ENCODE data around the gene MTMR4.
"Not testable (repeated sequence)": the region's sequence is repeated elsewhere in the genome, so short reads cannot be mapped to it uniquely, and the experiment has no call there.

MTMR4 gene

DNA sequence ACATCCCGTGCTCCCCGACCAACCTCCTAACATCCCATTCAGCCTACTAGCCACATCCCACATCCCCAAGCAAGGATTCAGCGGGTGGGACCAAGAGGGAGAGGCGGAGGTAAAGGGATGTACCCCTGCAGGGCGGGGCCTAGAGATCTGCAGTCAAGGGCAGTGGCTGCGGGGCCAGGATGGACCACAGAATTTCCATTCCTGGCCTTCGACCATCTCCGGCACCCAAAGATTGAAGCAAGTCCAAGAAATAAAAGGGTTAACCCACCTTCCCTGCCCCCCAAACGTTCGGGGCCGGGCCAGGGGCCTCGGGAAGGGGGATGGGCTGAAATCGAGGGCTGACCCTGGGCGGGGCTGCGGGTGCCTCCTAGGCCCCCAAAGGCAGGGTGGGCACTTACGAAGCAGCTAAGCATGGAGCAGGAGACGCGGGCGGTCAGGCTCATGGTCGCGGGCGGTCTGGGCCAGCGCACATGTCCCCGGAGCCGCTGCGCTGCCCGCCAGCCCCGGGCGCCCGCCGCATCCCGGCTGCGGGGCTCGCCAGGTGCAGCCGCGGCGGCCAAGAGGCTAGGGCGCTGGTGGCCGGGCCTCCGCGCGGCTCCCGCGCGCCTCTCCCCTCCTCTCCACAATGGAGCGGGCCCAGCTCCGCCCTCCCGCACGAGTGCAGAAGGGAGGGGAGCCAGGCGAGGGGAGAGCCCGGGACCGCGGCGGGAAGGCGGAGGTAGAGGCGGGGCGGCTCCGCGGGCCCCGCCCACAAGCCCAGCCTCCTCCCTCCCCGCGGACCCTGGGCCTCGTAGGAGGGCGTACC is at the start of gene MTMR4:
TSS of gene MTMR4 (minus strand) at position 674 of the 805 bp plus-strand sequence. CDS start at position 443, 231 bp downstream.
- DNase-seq (ENCODE audit: low read depth), result peak; percentile 34

GRCh38 chr17:58560511-58560910 is 46.1 kb upstream of the MTMR4 start:
- DNase-seq (ENCODE audit: low read depth), result no peak

DNA sequence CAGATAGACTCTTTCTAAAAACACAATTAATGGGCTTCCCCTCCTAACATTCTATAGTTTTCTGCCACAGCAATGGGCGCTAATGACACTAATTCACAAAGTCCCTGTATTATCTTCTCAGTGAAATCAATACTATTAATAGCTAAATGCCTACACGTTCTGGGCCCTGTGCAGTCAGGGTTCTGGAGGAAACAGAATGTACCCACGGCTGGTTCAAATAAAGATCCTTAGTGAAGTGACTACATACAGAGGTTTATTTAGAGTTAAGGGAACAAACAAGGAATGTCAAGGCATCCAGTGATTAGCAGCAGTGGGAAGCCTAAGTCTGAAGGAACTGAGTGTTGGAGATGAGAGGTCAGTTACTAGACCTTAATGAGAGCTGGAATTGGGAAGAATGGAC is 43.5 kb upstream of the MTMR4 start:
- no peak for DNase-seq (ENCODE audit: low read depth)

DNA sequence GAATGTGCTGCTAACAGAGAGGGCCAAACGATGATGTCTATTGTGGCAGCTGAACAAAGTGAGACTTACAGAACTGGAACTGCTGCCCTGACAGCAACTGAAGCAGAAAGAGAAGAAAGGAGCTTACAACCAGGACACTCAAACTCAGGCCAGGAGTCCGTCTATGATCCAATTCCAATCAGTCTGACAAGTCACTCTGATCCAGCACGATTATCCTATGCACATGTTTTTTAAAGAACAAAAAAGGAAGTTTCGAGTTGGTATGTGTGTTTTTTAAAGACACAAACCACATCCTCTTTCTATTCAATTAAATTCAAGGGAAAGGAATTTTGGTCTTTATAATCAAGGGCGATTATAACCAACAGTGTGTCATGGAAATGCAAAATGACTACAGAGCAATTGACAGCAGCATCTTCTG is 42.4 kb upstream of the MTMR4 start:
- DNase-seq (ENCODE audit: low read depth), result no peak

GRCh38 chr17:58555109-58555508 is 40.7 kb upstream of the MTMR4 start:
- DNase-seq (ENCODE audit: low read depth), result not testable (repeated sequence)

DNA sequence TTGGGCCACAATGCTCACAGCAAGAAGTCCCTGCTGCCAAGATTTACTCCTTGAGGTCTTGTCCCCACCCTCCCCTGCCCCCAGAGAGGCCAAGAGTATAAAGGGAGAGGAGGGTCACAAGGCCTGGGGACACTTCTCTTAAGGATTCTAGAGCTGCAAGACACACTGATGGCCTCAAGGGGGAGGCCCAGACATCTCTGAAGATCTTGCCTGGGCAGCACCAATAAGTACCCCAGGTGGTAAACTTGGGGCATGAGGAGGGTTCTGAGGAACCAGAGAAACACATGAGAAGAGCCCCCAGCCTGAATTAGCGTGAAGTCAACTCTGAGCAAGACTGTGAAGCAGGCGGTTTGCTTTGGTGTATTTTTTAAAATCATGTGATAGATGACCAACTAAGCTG is 26.8 kb upstream of the MTMR4 start:
- no peak for DNase-seq (ENCODE audit: low read depth)

GRCh38 chr17:58539698-58540097 is 25.3 kb upstream of the MTMR4 start:
- DNase-seq (ENCODE audit: low read depth), result no peak

GRCh38 chr17:58538811-58539409 is 24.5 kb upstream of the MTMR4 start:
- DNase-seq (ENCODE audit: low read depth), result no peak

GRCh38 chr17:58537266-58537665 is 22.8 kb upstream of the MTMR4 start:
- DNase-seq (ENCODE audit: low read depth), result no peak

GRCh38 chr17:58536542-58536941 is 22.1 kb upstream of the MTMR4 start:
- no peak for DNase-seq (ENCODE audit: low read depth)

GRCh38 chr17:58535431-58535830 is 21.0 kb upstream of the MTMR4 start:
- DNase-seq (ENCODE audit: low read depth), result no peak

DNA sequence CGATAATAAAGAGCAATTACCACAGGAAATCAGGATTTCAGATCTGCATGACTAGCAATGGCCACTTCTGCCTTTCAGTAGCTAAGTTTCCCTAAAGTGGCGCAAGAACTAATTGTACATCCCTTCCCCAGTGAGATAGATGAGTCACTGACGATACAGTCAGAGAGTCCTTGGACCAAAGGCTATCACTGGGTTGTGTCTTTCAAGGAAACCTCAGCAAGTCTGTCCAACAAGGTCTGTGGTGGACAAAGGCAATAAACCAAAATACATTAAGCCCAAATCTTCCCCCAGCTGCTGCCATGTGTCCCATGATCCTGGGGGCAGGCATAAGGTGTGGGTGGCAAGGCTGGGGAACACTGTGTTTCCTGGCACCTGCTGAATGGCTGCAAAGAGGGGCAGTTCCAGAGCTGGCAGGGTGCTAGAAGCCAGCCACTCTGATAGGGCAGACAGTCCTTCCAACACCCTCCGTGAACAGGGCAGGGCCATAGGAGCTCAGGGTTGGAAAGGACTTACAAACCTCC is 20.5 kb upstream of the MTMR4 start:
- DNase-seq (ENCODE audit: low read depth), result peak; percentile 69

GRCh38 chr17:58534331-58534730 is 19.9 kb upstream of the MTMR4 start:
- DNase-seq (ENCODE audit: low read depth), result no peak

DNA sequence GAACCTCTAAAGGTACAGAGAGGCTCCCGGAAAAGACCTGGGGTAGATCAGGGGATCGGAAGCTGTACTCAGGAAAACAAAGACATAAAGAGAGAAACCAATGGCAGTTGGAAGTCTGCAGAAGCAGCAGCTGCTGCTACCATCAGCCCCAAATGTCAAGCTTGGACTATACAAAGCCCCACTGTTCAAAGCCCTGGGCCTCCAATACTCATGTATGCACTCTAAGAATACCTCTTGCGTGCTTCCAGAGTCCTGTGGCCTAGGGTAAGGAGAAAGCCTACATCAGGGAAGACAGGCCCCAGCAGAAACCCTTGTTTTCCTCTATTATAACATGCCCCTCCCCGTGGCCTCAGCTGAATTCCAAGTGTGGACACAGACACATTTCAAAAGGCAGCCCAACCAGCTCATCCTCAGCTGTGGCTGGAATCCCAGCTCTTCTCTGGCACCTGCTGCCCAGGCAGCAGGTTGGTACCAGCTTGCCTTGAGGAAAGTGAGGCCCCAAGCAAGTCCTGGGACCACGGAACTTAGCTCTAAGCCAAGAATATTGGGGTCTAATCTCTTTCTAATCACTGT is 19.3 kb upstream of the MTMR4 start:
- DNase-seq (ENCODE audit: low read depth), result no peak

DNA sequence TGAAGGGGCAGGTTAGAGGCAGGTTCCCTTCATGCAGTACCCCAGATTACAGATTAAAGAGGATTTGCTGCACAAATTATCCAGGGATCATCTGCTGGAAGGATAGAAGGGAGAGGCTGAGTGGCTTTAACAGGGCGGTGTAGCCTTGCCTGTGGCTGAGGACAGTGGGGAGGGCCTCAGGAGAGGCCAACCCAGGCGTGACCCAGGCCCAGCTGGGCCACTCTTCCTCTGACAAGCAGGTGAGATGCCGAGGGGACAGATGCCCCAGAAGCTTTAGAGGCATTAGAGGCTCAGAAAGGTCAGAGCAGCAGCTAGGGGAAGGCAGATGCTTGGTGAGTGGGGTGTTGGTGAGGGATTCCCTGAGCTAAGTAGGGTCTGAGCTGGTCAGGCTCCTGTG is 18.1 kb upstream of the MTMR4 start:
- no peak for DNase-seq (ENCODE audit: low read depth)

GRCh38 chr17:58531661-58532554 is 17.5 kb upstream of the MTMR4 start:
- no peak for DNase-seq (ENCODE audit: low read depth)

DNA sequence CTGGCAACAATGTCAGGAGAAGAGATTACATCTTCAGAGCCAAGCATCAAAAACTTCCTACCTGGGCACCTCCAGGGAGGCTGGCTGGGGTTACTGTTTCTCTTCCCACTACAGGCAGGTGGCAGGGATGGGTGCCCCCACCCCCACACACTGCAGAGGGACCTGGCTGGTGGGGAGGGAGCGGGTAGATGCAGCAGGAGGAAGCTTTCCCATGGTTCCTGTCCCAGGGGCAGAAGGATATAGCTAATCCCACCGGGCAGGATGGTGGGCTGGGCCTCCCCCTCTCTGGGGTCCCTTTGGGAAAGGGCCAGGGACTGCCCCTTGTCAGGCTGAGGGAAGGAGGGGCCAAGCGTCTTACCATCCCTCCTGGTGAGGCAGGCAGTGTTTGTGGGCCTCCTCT is 16.7 kb upstream of the MTMR4 start:
- no peak for DNase-seq (ENCODE audit: low read depth)

DNA sequence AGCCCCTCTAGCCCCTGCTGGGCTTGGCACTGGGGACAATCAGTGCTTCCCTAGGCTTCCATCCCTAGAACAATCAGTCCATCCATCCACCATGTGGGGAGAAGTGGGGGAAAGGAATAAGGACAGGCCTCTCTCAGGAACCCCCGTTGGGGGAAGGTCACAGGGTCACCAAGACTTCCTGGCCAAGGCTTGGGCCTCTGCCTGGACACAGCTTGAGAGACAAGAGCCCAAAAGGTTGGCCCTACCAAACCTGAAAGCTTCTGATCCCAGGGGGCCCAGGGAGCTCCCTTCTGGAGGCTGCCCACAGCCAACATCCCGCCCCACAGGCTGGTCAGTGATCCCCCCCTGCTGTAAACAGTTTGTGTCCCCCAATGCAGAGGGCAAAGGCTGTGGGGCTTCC is 16.2 kb upstream of the MTMR4 start:
- no peak for DNase-seq (ENCODE audit: low read depth)

GRCh38 chr17:58529275-58529674 is 14.8 kb upstream of the MTMR4 start:
- no peak for DNase-seq (ENCODE audit: low read depth)

- no peak for DNase-seq (ENCODE audit: low read depth)
Observed at GRCh38 chr17:58528443-58528842, 14.0 kb upstream of the MTMR4 start.

GRCh38 chr17:58527949-58528348 is 13.5 kb upstream of the MTMR4 start:
- no peak for DNase-seq (ENCODE audit: low read depth)

- no peak for DNase-seq (ENCODE audit: low read depth)
Observed at GRCh38 chr17:58527306-58527705, 12.9 kb upstream of the MTMR4 start.

Data from HS-5 (cell line).